ENCODE results near the gene ATP11C. TPM values are rescaled to one million over a fixed set of nuclear protein-coding genes. Genes with fewer than 3 reads are reported as not detected.

ATP11C gene
- total and polyA plus RNA-seq, 2 of the 4 experiments (the other 2 are of a cell fraction), result 19.3 to 40.0 TPM

DNA sequence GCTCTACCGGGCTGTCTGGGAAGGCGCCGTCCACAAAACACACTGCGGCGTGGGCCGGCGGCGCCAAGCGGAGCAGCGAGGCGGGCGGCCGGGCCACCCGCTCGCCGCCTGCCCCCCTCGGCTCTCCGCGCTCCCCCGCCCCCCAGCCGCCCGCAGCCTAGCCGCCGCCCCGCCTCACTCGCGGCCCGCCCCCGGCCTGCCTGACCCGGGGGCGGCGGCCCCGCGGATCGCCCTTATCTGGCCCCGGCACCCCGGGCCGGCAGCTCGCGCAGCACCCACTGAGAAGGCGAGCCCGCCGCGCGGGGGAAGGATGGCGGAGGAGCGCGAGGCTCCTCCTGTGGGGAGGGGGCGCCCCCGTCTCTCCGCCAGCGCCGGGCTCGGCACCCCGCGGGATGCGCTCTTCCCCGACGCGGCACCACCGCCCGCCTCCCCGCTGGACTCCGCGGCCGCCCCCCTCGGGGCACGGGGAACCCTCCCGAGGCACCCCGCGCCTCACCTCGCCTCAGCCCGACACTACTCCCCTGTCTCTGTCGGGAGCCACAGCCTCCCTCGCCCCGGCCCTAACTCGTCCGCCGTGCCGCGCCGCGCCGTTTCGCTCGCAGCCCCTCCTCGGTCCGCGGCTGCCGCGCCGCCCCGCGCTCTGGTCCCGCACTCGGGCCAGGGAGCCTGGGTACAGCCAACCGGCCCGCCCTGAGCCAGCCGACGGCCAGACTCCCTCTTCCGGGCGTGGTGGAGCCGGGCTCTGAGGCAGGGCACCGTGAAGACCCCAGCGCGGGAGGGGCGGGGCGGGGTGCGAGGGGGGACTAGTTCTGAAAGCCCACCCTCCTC, 566 bp downstream of the ATP11C start (continued):
- TF ChIP-seq FOS (IDR thresholded peaks at IDR 0.05; ENCODE audit: low read depth, low read length) (no peak), RFX5 (IDR thresholded peaks at IDR 0.05; ENCODE audit: low read depth, low read length) (no peak), RCOR1 (IDR thresholded peaks at IDR 0.05; ENCODE audit: insufficient replicate concordance, low read length) (no peak)

DNA sequence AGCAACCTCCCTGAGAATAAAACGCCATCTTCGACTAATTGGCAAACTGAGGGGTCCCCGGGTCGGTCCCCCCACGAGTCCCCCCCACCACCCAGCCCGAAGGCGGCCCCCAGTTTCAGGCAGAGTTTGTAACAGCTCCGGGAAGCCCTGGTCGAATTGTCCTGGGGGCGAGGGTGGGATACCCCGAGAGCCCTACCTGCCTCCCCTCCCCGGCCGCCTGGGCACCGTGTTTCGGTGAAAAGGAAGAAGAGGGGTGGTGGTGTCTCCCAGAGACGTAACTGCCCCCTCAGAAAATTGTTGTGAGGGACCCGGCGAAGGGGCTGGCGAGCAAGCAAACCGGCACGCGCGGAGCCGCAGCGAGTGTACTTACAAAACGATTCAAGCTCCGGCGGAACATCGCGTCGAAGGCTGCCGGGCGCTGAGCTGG, 1.2 kb downstream of the ATP11C start:
- Histone ChIP-seq H2BK15ac (ENCODE audit: low read depth, low read length) (no peak overlapping the region), H3K79me1 (ENCODE audit: low read depth in 1 of 2, low read length in 2 of 2) (peaks cover 0 to 9% of the 10 kb centered on the region in 2 experiments; a peak in 2 of 4 replicates), H4K8ac (ENCODE audit: low read depth in 2 of 2, low read length in 2 of 2) (no peak overlapping the region; a peak in 1 of 4 replicates), H4K91ac (ENCODE audit: insufficient read depth, low read depth, low read length) (no peak overlapping the region), H3K14ac (replicated peaks; ENCODE audit: low read depth, low read length) (no peak overlapping the region; the same call in 1 of the 2 replicates), H3K4me2 (ENCODE audit: low read depth, low read length) (peak overlapping the region; percentile 73), H3K4me1 (ENCODE audit: control insufficient read depth, insufficient read depth, low read length) (no peaks in the 10 kb centered on the region), H3K4me3 (ENCODE audit: insufficient read depth, low read depth, low read length) (peak overlapping the region; percentile 80), H3K9me3 (ENCODE audit: control insufficient read depth, insufficient read depth, low read length) (no peaks in the 10 kb centered on the region), H2BK120ac (ENCODE audit: low read depth, low read length) (no peak overlapping the region), H3K9me1 (ENCODE audit: insufficient read depth, low read length) (no peaks in the 10 kb centered on the region), H2AK5ac (ENCODE audit: low read depth, low read length) (no peak overlapping the region; the same call in 1 of the 2 replicates), H4K20me1 (ENCODE audit: insufficient read depth, low read length) (peaks cover 4% of the 10 kb centered on the region; the same call in 1 of the 2 replicates), H3K27me3 (ENCODE audit: control insufficient read depth, insufficient read depth, low read length) (no peaks in the 10 kb centered on the region), H3K18ac (ENCODE audit: low read depth, low read length) (no peak overlapping the region), H3K9ac (ENCODE audit: low read depth, low read length) (peak overlapping the region; percentile 45), H2AK9ac (replicated peaks; ENCODE audit: low read depth, low read length, poor library complexity) (peak overlapping the region; percentile 93), H2AFZ (replicated peaks; ENCODE audit: low read length, poor library complexity) (peak overlapping the region; percentile 77), H2BK20ac (ENCODE audit: low read depth, low read length) (no peak overlapping the region), H3K36me3 (ENCODE audit: control insufficient read depth, insufficient read depth, low read length) (no peaks in the 10 kb centered on the region), H4K5ac (ENCODE audit: low read depth, low read length) (no peak overlapping the region), H3K23ac (ENCODE audit: low read depth, low read length) (peak overlapping the region; percentile 45; the same call in 1 of the 2 replicates), H3K27ac (ENCODE audit: insufficient read depth, low read length) (peak overlapping the region; percentile 70), H2BK5ac (ENCODE audit: low read depth, low read length, poor library complexity, severe bottlenecking) (peak overlapping the region; percentile 22), H3K56ac (ENCODE audit: extremely low read depth, insufficient read depth, low read length) (no peak overlapping the region; the same call in 1 of the 2 replicates), H3K4ac (ENCODE audit: low read depth, low read length) (0 out of 2 replicates have a peak overlapping the region, but pooled peaks have one; percentile 1)
- ChIA-PET CTCF (no interaction called here), POLR2A (ENCODE audit: unreplicated experiment) (no interaction called here)
- no TSS peak for BruUV-seq (replicated peaks)
- ATAC-seq (ENCODE audit: low read depth) (no peak), DNase-seq (no peak)
- 16% methylated on average over 5 of the region's 33 CpGs; no CpG with 5 or more reads in 1 of the 2 experiments for WGBS, 2 experiments (ENCODE audit: extremely low coverage in 2 of 2, insufficient read length in 1 of 2)
- dilution Hi-C loops (cut with HindIII; ENCODE audit: low sequenced_read_pairs, unreplicated experiment), result no loop called here
- no peak for TF ChIP-seq CHD1 (IDR thresholded peaks at IDR 0.05; ENCODE audit: low read depth, low read length)
- no peak for TF ChIP-seq BHLHE40 (IDR thresholded peaks at IDR 0.05; ENCODE audit: low read depth, low read length)
- TF ChIP-seq NFE2L2 (IDR thresholded peaks at IDR 0.05; ENCODE audit: low read depth, low read length), result no peak
- intact Hi-C loops (cut with micrococcal nuclease), result loop anchor here (5.0 to 10.0 kb wide), 3 partner anchors 99 to 207 kb away; no protein-coding TSS in a partner anchor
- in situ Hi-C loops (cut with MboI; ENCODE audit: low sequenced_read_pairs), result no loop called here
